HG03565 (cell line): ENCODE results near the gene ZBED5.

Experiments used
- ATAC-seq: cut with Tn5 transposase; IDR thresholded peaks from one replicate; pipeline ENCODE4 v1.9.1; 2021; ENCODE audit warnings: mild to moderate bottlenecking, moderate library complexity; ENCODE audit not compliant: unreplicated experiment

Gene ZBED5

DNA sequence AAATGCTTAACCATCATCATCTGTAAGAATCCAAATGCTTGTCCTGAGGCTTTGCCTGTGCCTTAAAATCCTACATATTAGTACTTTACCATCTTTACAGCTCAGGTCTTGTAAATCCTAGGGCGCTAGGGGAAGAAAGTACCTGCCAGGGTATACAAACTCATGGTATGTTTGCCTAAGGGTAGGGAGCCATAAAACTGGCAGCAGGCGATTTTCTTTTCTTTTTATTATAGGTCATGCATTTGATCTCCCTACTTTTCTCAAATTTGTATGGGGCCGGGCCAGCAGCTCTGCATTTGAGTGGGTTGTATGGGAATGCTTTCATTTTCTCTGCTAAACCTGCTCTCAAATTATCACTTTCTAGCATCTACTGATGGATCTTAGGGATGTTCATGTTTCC lies 24.0 kb upstream of the ZBED5 start:
- no peak for ATAC-seq

DNA sequence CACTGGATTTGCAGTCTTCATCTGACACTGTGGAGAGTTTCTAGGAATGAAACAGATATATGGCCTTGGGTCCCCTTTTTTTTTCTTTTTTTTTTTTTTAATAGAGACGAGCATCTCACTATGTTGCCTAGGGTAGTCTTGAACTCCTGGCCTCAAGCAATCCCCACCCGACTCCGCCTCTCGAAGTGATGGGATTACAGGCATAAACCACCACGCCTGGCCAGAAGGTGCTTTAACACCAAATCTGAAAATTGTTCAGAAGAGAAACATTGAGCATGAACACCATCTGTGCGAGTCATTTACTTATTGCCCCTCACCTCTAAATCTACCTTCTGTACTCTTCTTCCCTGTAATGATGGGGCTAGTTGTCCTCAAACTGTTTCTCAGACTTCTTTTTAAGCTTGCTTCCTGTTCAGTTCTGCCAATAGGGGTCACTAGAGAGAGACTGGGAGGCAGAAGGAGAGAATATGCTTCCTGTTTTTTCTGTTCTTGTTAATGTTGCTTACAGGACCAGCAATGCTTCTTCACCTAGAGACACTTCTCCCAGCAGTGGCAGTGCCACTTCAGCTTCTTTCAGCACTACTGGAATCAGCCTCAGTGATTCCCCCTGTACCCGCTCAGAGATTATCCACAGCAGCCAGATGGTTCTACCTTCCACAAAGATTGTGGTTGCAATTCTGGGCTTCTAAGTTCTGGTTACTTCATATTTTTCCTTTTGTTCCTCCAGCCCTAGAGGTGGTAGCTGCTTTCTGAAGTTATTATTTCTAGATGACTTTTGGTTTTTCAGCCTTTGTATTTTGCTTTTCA lies 20.8 kb upstream of the ZBED5 start:
- no peak for ATAC-seq

DNA sequence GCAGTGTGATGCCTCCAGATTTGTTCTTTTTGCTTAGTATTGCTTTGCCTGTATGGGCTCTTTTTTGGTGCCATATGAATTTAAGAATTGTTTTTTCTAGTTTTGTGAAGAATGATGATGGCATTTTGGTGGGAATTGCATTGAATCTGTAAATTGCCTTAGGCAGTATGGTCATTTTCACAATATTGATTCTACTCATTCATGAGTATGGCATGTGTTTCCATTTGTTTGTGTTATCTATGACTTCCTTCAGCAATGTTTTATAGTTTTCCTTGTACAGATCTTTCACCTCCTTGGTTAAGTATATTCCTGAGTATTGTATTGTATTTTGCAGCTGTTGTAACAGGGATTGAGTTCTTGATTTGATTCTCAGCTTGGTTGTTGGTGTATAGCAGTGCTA lies 18.3 kb upstream of the ZBED5 start:
- ATAC-seq = no peak

DNA sequence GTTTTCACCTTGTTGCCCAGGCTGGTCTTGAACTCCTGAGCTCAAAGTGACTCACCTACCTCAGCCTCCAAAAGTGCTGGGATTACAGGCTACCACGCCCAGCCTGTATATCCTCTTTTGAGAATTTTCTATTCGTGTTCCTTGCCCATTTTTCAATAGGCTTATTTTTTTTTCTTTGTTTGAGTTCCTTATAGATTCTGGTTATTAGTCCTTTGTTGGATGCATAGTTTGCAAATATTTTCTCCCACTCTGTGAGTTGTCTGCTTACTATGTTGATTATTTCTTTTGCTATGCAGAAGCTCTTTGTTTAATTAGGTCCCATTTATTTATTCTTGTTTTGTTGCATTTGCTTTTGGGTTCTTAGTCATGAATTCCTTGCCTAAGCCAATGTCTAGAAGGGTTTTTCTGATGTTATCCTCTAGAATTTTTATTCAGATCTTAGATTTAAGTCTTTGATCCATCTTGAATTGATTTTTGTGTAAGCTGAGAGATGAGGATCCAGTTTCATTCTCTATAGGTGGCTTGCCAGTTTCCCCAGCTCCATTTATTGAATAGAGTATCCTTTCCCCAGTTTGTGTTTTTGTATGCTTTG lies 17.7 kb upstream of the ZBED5 start:
- no peak for ATAC-seq

DNA sequence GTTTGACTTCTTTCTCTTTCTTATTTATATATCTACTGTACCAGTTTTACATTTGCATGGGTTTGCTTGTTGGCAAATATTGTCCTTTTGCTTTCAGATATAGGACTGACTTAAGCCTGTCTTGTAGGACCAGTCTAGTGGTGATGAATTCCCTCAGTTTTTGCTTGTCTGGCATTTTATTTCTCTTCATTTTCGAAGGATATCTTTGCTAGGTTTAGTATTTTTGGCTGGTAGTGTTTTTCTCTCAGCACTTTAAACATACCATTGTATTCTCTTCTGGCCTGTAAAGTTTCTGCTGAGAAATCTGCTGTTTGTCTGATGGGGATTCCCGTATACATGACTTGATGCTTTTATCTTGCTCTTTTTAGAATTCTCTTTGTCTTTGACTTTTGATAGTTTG lies 14.2 kb upstream of the ZBED5 start:
- no peak for ATAC-seq

DNA sequence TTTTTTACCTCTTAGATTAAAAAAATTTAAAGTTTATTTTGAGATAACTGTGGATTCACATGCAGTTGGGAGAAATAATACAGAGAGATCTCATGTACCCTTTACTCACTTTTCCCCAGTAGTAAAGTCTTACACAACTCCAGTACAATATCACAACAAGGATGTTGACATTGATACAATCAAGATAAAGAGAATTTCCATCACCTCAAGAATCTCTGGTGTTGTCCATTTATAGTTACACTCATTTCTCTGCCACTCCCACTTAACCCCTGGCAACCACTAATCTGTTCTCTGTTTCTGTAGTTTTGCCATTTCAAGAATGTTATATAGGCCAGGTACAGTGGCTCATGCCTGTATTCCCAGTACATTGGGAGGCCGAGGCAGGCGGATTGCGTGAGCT lies 10.5 kb upstream of the ZBED5 start:
- ATAC-seq = no peak

DNA sequence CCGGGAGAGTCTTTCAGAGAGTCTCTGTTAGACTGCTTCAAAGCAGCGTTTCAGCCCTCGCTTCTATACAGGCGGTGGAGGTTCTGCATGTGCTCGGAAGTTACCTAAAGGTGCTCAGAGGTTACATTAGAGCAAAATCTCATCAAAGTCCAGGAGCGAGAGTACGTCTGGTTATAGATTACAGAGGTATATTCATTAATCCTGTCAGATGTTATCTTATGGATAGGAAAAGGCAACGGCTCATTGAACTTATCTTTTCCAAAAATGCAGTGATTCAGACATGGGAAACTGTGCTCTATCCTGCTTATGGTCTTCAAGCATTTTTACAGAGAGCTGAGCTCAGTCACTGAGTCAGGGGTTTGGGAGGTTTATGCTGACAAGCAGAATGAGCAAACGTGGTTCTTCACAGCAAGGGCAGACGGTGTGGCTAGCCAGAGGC lies 9.1 kb upstream of the ZBED5 start:
- no peak for ATAC-seq

DNA sequence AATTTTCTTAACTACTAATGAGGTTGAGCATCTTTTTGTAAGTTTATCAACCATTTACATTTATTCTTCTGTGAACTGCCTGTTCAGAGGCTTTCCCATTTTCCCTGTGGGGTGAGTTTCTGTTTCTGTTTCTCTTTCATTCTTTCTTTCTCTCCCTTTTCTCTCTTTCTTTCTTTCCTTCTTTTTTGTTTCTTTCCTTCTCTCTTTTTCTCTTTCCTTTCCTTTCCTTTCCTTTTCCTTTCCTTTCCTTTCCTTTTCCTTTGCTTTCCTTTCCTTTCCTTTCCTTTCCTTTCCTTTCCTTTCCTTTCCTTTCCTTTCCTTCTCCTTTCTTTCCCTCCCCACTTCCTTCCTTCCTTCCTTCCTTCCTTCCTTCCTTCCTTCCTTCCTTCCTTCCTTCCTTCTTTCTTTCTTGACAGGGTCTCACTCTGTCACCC lies 8.0 kb upstream of the ZBED5 start:
- ATAC-seq = no peak

DNA sequence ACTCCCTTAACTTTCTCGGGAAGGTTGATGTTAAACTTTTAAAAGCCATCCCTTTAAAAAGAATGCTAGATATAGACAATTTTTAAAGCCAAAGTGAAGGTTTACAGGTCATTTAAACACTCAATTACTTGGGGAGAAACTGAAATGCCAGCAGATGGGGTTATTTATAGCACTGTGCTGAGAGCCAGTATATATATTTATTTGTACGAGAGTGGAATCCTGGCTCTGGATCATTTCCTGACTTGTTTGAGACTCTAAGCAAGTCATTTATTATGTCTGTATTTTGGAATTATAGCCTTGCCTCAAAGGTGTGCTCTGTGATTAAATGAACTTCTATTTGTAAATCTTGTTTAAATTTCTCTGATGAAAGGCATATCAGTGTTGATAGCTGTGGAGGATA lies 6.8 kb upstream of the ZBED5 start:
- ATAC-seq = no peak

DNA sequence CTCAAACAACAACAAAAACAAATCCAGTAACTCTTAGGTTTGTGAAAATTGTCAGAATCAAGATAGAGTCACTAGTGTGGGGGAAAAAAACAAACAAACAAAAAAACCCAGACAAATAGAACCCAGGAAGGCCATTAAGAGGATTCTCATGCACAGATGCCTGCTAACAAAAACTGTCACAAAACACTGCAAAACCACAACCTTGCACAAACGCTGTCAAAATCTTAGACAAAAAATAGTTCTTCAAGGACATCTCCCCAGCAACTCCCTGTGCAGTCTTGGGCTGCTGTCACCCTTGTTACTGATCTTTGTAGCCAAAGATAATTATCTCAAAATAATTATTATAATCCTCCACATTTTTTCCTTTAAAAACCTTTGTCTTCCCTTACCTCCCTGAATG lies 4.6 kb upstream of the ZBED5 start:
- ATAC-seq = no peak

DNA sequence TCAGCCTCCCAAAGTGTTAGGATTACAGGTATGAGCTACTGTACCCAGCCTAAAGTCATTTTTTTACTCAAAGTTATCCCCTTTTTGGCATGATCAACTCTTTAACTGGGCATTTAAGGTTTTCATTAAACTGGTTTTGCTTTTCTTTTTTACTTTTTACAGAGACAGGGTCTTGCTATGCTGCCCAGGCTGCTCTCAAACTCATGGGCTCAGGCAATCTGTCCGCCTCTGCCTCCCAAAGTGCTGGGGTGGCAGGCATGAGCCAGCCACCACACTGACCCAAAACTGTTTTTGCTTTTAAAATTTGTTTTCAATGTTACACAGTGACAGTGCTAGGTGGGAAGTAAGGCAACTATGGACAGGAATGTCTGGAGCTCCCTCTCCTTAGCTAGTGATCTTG lies 3.9 kb upstream of the ZBED5 start:
- no peak for ATAC-seq

DNA sequence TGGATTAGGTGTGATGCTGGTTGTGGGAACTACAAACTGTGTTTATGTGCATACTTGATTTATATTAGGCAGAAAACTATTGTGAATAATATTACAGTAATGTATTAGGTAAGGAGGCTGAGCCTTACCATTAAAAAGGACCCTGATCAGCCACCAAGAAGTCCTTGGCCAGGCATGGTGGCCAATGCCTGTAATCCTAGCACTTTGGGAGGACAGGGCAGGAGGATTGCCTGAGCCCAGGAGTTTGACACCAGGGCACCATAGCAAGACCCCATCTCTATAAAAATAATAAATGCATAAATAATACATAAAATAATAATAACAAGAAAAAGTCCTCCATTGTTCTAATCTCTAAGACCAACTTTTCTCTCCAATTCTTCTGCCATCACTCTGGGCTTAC lies 3.2 kb upstream of the ZBED5 start:
- no peak for ATAC-seq

DNA sequence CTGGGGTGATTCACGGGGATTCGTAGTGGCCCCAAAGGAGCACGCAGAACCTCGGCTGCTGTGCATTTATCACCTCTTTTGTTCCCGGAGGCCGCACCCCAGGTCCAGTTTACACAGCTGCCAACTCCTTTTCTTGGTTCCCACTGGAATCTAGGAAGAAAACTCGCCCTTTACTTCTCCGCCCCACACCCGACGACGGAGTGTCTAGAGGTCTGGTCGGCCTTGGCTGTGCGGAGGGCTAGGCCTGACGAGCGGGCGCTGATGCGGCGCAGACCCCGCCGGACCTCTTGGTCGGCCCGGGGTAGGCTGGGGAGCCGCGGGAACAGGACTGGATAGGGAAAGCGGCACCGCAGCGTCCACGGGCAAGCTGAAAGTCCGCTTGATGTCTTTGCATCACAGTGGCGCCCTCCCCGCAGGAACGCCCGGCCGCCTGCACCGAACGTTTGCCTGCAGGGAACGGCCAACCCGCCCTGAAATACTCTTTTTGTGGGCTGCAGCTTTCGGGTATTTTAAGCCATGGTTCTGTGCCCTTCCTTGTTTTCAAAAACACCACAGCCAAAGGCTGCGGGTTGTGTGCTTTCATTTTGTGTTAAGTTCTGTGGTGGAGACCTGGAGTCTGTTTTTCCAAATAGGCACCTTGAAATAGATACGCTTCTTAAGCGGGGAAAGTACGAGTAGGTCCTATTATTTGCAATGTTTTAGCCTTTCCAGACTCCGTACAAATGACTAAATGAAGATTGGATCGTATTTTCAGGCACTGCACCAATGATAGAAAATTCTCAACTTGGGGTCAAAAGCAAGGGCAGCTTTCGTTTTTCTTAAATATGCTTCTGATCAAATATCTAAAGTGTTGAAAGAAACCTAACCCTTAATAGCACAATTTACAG lies 829 bp upstream of the ZBED5 start:
- ATAC-seq = peak; percentile 7

DNA sequence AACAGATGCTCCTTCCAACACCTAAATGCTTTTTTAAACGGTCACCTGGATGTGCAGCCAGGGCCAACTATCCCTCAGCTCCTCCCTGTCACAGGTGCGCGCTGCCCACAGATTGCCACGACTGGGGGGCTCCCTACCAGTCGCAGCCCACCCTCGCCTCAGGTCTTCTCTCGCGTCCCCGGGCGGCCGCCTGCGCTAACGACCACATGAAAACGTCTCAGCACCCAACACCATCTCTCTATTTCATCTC lies 469 bp downstream of the ZBED5 start:
- peak; percentile 4 for ATAC-seq

DNA sequence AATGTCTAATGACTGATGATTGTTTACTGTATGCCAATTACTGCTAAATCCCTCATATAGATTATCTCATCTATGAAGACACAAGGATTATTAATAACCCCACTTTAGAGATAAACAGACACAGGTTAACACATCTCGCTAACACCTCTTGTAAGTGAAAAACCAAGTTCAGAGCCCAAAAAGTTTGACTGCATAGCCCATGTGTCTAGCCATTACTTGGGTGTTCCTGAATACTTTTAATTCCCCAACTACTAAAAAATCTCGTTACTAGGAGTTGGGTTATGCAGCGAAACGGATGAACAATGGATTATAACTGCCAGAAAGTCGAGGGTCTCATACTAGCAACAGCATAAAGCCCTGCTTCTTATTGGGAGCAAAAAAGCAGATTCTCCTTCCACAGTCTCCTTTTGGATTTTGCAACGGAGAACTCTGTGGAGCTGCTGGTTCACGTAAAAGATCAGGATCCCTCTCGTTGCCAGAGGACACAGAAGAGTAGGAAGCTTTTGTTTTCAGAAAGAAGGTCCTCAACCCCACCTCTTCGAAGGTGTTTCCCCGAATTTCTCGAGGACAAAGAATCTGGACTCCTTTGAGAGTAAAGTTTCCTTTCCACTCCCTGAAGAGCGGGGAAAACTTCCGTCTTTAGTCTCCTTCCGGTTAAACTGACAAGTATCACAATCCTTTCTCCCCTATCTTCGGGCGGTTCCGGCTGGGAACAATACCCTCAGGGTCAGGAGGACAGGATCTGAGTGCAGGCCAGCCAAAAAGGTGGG lies 979 bp downstream of the ZBED5 start:
- ATAC-seq = no peak

DNA sequence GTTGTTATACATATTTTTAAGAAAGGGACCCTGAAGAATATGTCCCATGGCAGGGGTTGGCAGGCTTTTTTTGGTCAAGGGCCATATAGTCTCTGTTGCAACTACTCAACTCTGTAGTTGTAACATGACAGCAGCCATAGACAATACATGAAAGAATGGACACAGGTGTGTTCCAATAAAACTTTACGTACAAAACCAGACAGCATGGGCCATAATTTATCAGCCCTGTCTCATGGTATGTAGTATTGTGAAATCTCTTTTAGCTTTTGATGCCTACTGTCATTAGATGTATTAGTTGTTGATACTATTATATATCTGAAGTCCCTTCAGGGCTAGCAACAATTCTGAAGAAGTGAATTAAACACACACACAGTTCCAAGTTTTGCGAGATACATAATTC lies 2.6 kb downstream of the ZBED5 start:
- ATAC-seq = no peak

DNA sequence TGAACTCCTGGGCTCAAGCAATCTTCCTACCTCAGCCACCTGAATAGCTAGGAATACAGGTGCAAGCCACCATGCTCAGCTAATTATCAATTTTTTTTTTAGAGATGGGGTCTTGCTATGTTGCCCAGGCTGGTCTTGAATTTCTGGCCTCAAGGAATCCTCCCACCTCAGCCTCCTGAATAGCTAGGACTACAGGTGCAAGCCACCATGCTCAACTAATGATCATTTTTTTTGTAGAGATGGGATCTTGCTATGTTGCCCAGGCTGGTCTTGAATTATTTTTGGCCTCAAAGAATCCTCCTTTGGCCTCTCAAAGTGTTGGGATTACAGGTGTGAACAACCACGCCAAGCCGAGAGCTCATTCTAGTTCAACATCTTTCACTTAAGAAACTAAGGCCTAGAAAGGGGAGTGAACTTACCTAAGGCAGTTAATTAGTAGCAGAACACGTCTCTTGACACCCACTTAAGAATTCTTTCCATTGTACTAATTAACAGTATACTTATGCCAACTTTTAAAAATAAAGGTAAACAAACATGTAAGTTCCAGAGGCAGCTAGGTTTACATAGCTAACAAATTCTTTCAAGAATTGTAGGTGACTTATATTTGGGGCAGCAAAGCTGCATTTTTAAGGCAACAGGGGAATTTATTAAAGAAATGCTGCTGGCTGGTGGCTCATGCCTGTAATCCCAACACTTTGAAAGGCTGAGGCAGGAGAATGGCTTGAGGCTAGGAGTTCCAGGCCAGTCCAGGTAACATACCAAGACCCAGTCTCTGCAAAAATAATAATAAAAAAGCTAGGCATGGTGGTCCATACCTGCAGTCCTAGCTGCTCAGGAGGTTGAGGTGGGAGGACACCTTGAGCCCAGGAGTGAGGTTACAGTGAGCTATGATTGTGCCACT lies 9.6 kb downstream of the ZBED5 start:
- no peak for ATAC-seq

DNA sequence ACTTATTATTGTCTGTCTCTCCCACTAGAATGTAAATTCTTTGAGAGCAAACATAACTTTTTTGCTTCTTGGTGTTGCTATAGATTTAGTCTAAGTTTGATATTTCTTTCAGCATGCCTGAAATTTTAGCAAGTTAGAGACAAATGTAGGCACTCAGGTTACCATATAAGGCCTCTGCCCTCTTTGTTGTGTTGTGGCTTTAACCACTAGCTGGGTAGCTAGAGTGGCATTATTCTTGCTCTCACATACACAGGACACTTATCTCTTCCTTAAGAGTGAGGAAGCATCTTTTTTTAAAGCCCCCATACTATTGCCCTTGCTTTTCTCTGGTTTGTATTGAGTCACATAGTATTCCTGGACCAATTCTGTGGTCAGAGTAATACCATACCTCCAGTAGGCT lies 11.2 kb downstream of the ZBED5 start:
- ATAC-seq = no peak

DNA sequence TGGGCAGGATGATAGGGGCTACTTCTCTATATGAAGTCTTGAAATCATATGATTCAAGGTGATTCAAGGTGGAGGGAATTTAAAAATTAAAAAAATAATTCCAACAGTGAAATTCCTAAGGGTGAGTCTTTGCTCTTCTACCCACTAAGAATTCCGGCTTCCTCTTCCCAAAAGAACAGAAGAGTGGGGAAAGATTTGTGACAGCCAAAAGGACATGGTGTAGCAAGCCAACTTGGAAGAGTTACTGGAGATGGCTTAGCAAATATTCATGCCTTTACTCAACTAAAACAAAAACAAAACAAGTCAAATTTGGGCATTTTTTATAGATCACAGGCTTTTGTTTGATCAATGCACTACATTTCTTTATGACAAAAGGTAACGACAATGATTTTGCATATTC lies 12.3 kb downstream of the ZBED5 start:
- no peak for ATAC-seq

DNA sequence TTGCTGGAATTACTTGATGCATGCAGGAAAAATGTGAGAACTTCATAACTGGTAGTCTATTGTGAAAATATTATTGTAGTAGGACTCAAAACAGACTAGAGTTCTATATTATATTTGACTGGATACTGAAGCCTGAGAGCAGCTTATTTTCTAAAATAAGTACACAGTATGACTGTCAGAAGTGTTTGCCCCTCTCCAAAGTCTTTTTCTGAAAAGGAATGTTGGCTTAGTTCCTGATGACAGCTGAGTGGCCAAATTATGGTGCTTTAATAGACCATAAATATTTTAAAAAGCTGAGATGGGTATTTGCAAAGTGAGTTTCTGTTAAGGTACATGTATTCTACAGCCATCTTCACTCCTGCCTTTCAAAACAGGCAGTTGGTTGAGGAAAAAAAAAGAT lies 13.1 kb downstream of the ZBED5 start:
- no peak for ATAC-seq
